GM21423 (cell line): ENCODE measurements around the gene STX18.

Experiments
- ATAC-seq: cut with Tn5 transposase; IDR thresholded peaks from one replicate; pipeline ENCODE4 v1.9.1; 2021; ENCODE audit warnings: mild to moderate bottlenecking, moderate library complexity; ENCODE audit not compliant: unreplicated experiment

The STX18 gene

GRCh38 chr4:4388311-4388790 is 153.5 kb downstream of the STX18 start:
- no peak for ATAC-seq

DNA sequence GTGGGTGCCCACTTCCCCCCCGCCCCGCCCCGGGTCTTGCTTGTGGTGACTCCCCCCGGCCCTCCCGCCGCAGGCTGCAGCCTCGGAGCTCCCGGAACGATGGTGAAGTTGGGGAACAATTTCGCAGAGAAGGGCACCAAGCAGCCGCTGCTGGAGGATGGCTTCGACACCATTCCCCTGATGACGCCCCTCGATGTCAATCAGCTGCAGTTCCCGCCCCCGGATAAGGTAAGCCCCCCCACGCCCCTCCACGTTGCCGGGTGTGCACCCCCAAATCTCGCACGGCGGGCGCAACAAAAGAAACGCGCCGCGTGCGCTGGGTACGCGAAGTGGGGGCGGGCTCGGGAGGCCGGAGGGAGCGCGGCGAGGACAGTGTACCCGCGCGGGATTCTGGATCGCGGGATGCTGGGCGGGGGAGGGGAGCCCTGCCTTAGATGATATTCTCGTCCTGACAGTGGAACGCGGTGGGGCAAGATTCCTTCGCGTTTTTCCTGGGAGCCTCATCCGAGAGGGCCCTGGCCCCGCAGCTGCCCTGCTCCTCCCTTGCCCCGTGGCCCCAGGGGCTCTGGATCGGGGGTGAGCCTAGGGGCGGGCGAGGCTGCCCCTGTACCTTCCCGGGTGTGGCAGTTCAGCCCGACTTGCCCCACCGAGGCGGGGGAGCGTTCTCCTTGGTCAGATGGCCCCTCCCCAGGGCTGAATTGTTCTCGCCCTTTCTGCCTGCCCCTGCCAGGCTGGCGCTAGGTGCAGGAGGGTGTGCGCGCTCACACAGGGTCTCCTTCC is 154.1 kb downstream of the STX18 start:
- ATAC-seq = no peak

DNA sequence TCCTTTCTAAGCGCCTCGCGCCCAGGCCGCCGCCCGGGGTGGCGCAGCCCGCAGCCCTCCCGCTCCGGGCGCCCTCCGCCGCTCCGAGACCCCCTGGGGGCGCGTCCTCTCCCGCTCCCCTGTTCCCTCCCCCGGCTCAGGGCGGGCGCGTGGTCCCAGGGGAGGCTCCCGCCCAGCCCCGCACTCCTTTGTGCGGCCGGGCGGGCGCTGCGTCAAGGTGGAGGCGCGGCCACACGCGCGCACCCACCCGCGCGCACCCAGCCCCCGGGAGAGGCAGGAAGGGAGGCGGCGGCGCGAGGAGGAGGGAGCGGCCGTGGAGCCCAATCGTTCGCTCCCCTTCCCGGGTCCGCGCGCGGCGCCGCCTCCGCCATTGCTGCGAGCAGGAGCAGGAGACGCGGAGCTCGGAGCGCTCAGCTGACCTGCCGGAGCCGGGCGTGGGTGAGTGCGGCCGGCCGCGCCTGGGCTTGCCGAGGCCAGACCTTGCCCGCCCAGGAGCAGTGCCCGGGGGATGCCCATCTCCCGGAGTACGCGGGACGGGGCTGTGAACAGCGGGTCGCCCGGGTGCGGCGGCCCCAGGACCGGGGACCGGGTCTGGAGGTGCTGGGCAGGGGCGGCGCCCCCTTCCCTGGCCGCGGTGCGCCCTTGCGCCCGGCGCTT is 155.0 kb downstream of the STX18 start, which contains the start of gene NSG1:
TSS of gene NSG1 (plus strand) at position 367 of the 657 bp plus-strand sequence. CDS start 528 bp downstream, outside the sequence.
- ATAC-seq = no peak

GRCh38 chr4:4386296-4386735 is 155.5 kb downstream of the STX18 start:
- ATAC-seq = no peak

GRCh38 chr4:4385729-4386295 is 156.0 kb downstream of the STX18 start:
- ATAC-seq = no peak

GRCh38 chr4:4384837-4385236 is 157.0 kb downstream of the STX18 start:
- ATAC-seq = no peak

DNA sequence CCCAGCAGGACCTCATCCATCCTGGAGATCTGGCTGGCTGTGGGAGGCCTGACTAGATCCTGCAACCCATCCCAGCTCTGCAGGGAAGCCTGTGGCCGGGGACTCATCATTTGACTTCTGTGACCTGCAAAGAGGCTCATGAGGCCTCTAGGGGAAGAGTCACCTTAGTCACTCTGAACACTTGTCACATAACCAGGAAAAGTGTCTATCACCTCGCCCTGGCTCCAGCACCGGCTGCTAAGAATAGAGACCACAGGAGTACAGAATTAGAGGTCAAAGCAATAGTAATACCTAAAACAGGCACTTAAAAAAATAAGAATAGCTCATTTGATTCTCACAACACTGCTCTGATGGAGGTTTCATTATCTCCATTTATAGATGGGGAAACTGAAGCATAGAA is 158.8 kb downstream of the STX18 start:
- no peak for ATAC-seq

- ATAC-seq = no peak
These were observed 162.2 kb downstream of the STX18 start for GRCh38 chr4:4379540-4380087.

GRCh38 chr4:4377732-4378460 is 164.0 kb downstream of the STX18 start:
- no peak for ATAC-seq

DNA sequence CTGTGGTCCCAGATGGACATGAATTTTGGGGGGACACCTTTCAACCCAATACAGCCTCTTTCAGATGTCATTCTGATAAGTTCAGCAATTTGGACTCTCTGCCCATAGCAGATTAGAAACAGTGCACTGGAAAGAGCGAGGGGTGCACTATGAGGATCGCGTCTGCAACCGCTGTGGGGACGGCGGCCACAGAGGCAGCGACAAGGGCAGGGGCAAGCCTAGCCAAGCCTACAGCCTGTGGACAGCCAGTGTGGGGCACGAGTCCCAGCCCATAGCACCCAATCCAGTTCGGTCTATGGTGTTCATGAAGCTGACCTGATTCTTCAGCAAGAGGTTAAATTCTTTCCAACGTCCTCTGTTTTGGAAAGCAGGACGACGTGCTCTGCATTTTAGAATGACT is 164.7 kb downstream of the STX18 start:
- no peak for ATAC-seq

- ATAC-seq = no peak
These were observed 165.8 kb downstream of the STX18 start for GRCh38 chr4:4376074-4376473.

GRCh38 chr4:4374388-4375098 is 167.3 kb downstream of the STX18 start:
- ATAC-seq = no peak
